NCI-H2196 (cell line): ENCODE measurements around the gene CWC27.

Experiments used
- DNase-seq: peaks from one replicate; lab custom pipeline; 2025; ENCODE audit not compliant: unreplicated experiment; lab: John Stamatoyannopoulos, UW

CWC27 gene

GRCh38 chr5:64768358-64769312, at the start of gene CWC27, which contains the start of gene SREK1IP1:
Gene CWC27 (plus strand): TSS chr5:64768930. CDS start chr5:64769147, 217 bp downstream.
Gene SREK1IP1 (minus strand): TSS chr5:64768691. CDS start chr5:64768517, 174 bp downstream.
- peak; percentile 63 for DNase-seq

- no peak for DNase-seq
These were observed 46.1 kb upstream of the CWC27 start for GRCh38 chr5:64722588-64722987.

- no peak for DNase-seq
These were observed 41.6 kb upstream of the CWC27 start for GRCh38 chr5:64727150-64727549.

DNA sequence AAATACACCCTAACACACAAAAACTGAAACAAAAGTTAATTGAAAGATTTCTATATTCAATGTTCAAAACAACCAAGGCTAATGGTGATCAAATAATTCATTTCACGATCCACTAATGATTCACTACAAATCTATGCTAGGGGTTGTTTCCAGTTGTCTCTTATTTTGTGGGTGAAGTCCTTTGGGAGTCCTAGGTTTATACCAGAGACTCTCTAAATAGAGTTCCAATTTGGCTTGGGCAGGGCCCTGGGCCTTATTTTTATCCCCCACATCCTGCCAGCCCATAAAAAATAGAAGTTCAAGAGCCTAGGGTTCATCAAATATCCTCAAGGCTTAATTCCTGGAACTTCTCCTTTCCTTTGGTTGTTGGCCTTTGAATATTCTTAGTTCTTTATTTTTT, 26.3 kb upstream of the CWC27 start:
- DNase-seq: no peak

- no peak for DNase-seq
These were observed 25.9 kb upstream of the CWC27 start for GRCh38 chr5:64742821-64743220.

DNA sequence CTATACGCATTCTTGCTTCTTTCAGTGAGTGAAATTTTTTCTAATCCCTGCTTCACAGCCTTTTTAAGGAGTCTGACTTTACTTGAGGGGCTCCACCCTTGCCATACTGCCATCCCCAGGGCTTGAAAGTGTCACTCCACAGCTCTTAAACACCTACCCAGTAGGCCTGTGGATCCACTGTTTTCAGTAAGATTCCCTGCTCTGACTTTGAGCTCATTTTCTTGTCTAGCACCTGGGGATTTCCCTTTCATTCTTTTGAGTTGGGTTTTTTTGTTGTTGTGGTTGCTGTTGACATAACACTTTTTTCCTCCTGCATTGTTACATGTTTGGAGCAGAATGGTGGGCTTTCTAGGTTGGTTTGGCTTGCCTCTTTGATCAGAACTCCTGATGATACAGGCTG, 23.8 kb upstream of the CWC27 start:
- DNase-seq: no peak

DNA sequence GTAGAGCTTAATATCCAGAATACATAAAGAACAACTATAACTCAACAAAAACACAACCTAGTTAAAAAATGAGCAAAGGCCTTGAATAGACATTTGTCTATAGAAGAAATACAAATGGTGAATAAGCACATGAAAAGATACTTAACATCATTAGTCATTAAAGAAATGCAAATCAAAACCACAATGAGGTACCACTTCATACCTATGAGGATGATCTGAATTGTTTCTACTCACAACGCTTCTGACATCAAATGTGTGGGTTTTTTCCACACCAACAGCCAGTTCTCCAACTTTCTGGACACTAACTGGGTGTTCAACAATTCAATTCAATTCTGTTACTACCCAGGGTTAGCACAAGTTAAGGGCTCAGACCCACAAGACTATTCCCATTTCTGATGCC, 22.3 kb upstream of the CWC27 start:
- DNase-seq: no peak

DNA sequence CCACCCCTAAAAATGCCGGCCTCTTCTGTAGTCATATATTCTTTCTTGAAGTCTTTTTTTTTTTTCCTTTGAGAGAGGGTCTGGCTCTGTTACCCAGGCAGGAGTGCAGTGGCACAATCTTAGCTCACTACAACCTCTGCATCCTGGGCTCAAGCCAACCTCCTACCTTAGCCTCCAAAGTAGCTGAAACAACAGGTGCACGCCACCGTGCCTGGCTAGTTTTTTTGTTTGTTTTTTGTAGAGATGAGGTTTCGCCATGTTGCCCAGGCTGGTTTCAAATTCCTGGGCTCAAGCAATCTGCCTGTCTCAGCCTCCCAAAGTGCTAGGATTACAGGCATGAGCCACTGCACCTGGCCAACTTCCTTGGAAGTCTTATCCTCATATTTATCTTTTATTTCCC, 19.3 kb upstream of the CWC27 start:
- DNase-seq: no peak

GRCh38 chr5:64754066-64754465, 14.7 kb upstream of the CWC27 start:
- DNase-seq: no peak

DNA sequence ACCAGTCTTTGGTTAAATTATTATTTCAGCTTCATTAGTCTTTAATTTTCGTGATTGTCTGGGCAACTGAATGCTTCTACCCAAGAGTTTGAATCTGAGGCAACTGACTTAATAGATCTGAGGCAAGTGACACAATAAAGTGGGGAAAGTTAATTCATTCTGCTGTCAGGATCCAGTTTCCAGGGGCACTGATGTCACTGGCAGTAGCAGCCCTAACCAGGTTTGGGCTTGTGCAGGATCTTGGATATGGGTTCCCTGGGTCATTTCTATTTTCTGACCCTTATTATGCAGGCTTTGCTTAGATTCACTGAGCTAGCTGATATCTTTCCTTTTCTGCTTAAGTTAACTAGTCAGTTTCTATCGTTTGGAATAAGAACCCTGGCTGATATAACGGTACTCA, 9.8 kb upstream of the CWC27 start:
- no peak for DNase-seq

GRCh38 chr5:64759960-64760660, 8.6 kb upstream of the CWC27 start:
- DNase-seq: no peak

- no peak for DNase-seq
These were observed 4.7 kb upstream of the CWC27 start for GRCh38 chr5:64763948-64764503.

DNA sequence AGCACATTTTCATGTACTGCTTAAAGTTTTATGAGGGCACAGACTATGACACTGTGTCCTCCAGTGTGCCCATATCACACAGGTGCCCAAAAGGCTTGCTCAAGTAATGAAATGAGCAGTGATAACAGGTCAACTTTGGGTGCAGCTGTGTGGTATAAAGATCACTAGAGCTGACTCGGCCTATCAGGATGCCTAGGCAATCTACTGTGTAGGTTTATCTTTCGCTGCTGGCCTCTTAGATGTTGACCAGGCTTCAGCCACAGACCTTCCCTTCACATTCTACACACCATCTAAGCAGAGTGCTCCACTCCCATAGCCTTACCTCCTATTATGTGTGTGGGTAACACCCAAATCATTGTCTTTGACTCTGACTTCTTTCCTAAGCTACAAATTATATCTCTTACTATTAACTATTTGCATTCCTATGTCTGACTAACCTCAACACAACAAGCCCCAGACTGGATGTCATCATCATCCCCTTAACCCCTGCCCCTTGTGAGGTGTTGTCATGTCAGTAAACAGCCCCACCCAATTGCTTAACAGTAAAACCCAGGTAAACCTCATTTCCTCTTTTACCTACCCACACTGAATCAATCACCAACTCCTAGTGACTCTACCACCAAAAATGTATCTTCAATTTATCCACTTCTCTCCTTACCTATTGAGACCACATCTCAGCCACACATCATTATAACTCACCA, 2.8 kb upstream of the CWC27 start:
- no peak for DNase-seq

DNA sequence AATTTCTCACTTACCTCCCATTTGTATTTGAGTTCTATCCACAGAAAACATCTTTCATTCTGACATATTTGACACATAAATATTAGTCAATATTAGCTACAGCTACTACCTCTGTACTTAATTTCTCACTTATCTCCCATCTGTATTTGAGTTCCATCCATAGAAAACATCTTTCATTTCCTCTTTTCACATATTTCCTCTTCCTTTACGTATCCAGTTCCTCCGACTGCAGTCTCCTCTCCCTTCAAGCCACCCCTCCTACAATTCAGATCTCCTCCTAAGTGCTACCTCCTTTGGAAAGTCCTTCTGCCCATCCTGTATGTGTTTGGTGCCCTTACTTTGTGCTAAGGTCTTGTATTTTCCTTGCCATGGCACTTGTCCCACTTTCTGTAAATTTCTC, 1.8 kb upstream of the CWC27 start:
- DNase-seq: no peak

DNA sequence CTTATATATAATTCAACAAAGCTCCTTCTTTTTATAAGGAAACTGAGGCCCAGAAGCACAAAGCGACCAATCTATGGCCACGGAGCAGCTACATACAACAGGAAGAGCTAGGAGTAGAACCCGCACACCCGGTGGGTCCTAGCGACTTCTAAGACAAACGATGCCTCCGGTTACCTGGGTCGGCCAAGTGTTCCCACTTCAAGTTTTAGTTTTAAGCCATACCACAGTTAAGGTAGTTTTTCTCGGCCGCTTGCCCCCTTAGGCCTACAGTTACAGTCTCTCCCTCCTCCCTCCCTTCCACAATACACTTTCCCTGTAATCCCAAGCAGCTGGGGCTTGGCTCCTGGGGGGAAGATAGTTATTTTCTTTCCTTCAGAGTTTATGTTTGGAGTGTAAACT, 772 bp upstream of the CWC27 start:
- no peak for DNase-seq

GRCh38 chr5:64769855-64770254, 1.1 kb downstream of the CWC27 start:
- DNase-seq: no peak

DNA sequence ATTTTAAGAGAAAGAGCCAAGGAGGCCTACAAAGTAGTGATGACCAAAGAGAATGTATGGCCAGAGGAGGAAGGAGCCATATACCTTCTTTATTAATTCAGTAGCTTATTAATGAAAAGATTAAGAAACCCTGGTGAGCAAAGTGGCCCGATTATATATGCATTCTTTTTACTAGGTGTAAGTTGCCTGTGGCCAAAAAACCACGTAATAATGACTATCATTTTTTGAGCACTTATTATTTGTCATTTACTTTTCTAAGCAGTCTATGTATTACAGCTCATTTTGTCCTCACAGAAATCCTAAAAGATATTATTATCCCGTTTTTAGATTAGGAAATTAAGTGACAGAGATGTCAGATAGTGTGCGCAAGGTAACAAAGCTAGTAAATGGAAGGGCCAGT, 3.0 kb downstream of the CWC27 start:
- no peak for DNase-seq

DNA sequence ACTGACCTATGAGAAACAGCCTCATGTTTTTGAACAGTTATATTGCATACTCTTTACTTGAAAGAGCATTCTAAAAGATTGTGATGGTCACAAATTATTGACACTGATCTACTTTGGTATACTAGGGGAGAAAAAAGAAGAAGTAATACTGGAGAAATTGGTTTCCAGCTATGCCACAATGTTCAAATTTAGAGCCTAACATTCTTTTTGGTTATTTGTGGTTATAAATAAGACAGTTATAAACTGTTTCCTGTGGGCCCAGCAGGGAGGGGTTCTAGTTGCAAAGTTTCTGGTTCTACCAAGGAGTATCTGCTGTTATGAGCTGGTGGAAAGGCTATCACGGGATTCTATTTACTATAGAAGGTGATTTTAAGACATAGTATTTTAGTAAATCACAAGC, 4.8 kb downstream of the CWC27 start:
- DNase-seq: no peak

DNA sequence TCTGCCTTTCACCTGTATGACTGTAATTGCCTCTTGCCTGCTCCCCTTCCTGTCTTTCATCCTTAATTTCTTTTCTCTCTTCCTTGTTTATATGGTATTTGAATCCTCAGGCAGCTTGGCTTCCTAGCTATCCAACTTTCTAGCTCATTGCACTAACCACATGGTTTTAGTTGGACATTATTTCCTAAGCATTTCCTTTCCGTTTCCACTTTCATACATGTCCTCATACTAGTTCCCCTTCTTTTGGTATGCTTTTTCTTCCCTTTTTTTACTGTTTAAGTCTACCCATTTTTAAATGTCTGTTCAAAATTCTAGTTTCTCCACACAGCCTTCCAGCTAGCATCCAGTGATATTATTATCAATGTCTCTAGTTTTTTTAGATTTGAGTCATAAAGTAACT, 6.6 kb downstream of the CWC27 start:
- DNase-seq: no peak

- peak; percentile 57 for DNase-seq
These were observed 15.8 kb downstream of the CWC27 start for GRCh38 chr5:64784451-64785025.

DNA sequence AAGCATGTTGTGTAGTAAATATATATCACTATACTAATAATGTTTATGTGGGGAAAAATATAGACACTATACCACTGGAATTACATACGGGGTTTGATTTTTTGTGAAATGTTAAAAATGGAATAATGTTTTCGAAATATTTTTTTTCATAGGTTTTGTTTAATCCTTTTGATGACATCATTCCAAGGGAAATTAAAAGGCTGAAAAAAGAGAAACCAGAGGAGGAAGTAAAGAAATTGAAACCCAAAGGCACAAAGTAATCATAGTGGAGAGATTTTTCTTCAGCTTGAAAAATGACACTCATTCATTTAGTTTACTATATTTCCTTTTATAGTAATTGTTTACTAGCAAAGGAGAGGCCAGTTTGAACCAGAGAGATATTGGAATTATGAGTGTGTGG, 17.6 kb downstream of the CWC27 start:
- no peak for DNase-seq
